ENCODE data around the gene NTM.
A peak's percentile ranks its signal among the peaks of the same experiment; 100 is the strongest.

Gene NTM

GRCh38 chr11:132051704-132052103, 681.3 kb downstream of the NTM start:
- no peak for TF ChIP-seq CTCF (IDR thresholded peaks at IDR 0.05; ENCODE audit: low read depth, low read length)
- no peak overlapping the region for H3K4me3 ChIP-seq (ENCODE audit: low read depth, low read length)

DNA sequence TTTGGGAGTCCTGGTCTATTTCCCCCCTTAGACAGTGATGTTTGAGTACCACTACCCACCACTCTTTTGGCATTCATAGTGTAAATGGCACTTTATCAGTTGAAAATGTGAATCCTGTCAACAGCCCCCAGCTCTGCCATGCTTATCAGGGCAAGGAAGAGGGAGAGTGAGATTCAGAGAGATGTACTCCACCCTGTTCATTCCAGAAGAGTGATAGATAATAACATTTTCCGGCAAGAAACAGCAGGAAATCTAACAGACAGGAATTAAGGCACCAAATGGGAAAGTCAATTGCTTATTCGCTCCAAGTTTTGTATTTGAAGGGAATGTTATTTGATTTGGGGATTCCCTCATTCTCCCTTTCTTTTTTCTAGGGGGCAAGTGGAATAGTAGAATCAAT, 681.9 kb downstream of the NTM start:
- TF ChIP-seq CTCF (IDR thresholded peaks at IDR 0.05; ENCODE audit: low read depth, low read length): no peak
- no peak overlapping the region for H3K4me3 ChIP-seq (ENCODE audit: low read depth, low read length)

DNA sequence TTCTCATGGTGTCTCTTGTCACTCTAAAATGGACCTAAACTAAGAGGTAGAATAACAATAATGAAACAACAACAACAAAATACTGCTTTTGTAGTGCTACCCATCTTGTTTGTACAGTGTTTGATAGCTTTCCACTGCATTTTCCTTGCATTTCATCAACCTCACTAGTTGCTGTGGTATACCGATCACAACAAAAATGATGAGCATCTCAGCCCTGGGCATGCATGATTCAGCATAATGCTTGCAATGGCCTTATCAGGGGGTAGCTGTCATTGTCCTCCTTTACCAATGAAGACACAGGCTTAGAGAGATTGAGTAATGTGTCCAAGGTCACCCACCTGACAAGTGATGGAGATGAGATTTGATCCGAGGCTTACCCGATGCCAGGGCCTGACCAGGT, 682.5 kb downstream of the NTM start:
- TF ChIP-seq CTCF (IDR thresholded peaks at IDR 0.05; ENCODE audit: low read depth, low read length): no peak
- no peak overlapping the region for H3K4me3 ChIP-seq (ENCODE audit: low read depth, low read length)

- H3K4me3 ChIP-seq (ENCODE audit: low read depth, low read length): no peak overlapping the region
- no peak for TF ChIP-seq CTCF (IDR thresholded peaks at IDR 0.05; ENCODE audit: low read depth, low read length)
Observed at GRCh38 chr11:132054822-132055221, 684.4 kb downstream of the NTM start.

DNA sequence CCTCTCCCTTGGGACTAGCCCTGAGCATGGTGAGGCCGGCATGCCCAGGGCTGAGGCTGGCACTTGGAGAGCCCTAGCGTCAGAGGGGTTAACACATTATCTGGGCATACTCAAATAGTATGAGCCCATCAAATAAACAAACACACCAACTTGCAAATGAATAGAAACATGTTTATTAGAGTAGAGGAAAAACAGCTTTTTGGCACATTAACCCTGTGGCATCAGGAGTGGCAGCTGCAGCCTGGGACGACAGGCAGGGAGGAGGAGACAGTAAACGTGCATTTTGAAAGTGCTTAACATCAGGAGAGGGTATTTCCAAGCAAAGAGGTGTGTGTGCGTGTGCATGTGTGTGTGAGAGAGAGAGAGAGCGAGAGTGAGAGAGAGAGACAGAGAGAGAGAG, 684.9 kb downstream of the NTM start:
- no peak overlapping the region for H3K4me3 ChIP-seq (ENCODE audit: low read depth, low read length)
- no peak for TF ChIP-seq CTCF (IDR thresholded peaks at IDR 0.05; ENCODE audit: low read depth, low read length)

- no peak for TF ChIP-seq CTCF (IDR thresholded peaks at IDR 0.05; ENCODE audit: low read depth, low read length)
- peak overlapping the region; percentile 26 for H3K4me3 ChIP-seq (ENCODE audit: low read depth, low read length)
Observed at GRCh38 chr11:132056689-132057088, 686.3 kb downstream of the NTM start.

DNA sequence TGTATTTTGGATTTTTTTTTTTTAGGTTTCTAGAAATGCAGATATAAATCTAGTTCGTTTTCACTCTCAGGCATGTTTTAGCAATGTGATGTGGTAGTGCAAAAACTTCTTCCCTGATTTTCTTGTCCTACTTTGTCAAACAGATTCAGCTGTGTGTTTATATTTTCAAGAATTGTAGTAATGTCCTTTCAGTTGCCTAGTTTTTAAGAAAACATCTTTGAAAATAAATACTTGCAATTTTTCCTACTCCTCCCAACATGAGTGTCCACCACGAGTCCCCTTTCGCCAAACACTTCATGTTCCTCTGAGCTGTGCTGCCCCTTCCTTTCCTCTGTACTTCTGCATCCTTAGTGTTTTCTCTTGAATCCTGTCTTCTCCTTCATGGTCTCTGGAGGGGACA, 686.9 kb downstream of the NTM start:
- TF ChIP-seq CTCF (IDR thresholded peaks at IDR 0.05; ENCODE audit: low read depth, low read length): no peak

More for the DNA sequence above, 686.9 kb downstream of the NTM start:
- H3K4me3 ChIP-seq (ENCODE audit: low read depth, low read length): peak overlapping the region; percentile 26
